ENCODE results near the gene PCDH9. TPM values are rescaled to one million over a fixed set of nuclear protein-coding genes. Genes with fewer than 3 reads are reported as not detected.

Gene PCDH9
- polyA plus RNA-seq, 3 donors = 0.03 TPM; not detected in 1

DNA sequence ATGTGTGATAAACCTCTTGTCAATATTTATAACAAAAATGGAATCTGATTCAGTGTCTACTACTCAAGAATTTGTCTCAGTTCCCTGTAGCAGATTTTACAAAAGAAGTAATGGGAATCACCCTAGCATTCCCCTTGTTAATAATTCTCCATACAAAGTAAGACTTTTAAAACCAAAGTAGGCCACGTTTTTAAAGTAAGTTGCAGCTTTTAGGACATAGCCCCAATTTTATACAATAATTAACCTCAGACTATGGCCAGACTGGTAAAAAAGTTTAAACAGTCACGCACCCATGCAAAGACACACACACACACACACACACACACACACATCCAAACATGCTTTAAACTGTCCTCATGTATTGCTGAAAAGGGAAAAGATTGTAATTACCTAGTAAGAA, 589.9 kb downstream of the PCDH9 start:
- Histone ChIP-seq H3K4me1 (ENCODE audit: control insufficient read depth in 1 of 2, insufficient read depth in 2 of 2, low read length in 2 of 2) (no peaks in the 10 kb centered on the region), H3K27ac (ENCODE audit: low read depth in 1 of 2, low read length in 2 of 2) (no peak overlapping the region), H3K27me3 (ENCODE audit: control insufficient read depth in 2 of 2, insufficient read depth in 2 of 2, low read length in 2 of 2) (no peaks in the 10 kb centered on the region), H2AFZ (ENCODE audit: insufficient read depth, low read depth, low read length, poor library complexity, severe bottlenecking) (no peak overlapping the region), H3K79me2 (ENCODE audit: insufficient read depth, low read length) (no peaks in the 10 kb centered on the region), H4K20me1 (ENCODE audit: insufficient read depth, low read length) (no peaks in the 10 kb centered on the region), H3K4me2 (replicated peaks; ENCODE audit: extremely low read depth, low read length, poor library complexity, severe bottlenecking) (no peak overlapping the region), H3K36me3 (replicated peaks in 1 of 2; ENCODE audit: control insufficient read depth in 1 of 2, insufficient read depth in 2 of 2, low read length in 2 of 2) (no peaks in the 10 kb centered on the region), H3K9ac (ENCODE audit: insufficient read depth, low read length, poor library complexity, severe bottlenecking) (no peak overlapping the region), H3K9me3 (replicated peaks in 1 of 2; ENCODE audit: control insufficient read depth in 1 of 2, insufficient read depth in 1 of 2, low read length in 2 of 2) (no peaks in the 10 kb centered on the region), H3K4me3 (replicated peaks in 1 of 3; ENCODE audit: low read depth in 2 of 3, low read length in 3 of 3) (no peak overlapping the region)
- Mint-ChIP-seq H3K4me1 (no peaks in the 10 kb centered on the region), H3K27ac (no peak overlapping the region), H3K4me3 (no peak overlapping the region), H3K9me3 (peaks cover 0 to 2% (median 0%) of the 10 kb centered on the region in 7 donors), H3K36me3 (no peaks in the 10 kb centered on the region), H3K27me3 (ENCODE audit: low read depth in 3 of 3) (no peaks in the 10 kb centered on the region)
- TF ChIP-seq, protein P1, sequence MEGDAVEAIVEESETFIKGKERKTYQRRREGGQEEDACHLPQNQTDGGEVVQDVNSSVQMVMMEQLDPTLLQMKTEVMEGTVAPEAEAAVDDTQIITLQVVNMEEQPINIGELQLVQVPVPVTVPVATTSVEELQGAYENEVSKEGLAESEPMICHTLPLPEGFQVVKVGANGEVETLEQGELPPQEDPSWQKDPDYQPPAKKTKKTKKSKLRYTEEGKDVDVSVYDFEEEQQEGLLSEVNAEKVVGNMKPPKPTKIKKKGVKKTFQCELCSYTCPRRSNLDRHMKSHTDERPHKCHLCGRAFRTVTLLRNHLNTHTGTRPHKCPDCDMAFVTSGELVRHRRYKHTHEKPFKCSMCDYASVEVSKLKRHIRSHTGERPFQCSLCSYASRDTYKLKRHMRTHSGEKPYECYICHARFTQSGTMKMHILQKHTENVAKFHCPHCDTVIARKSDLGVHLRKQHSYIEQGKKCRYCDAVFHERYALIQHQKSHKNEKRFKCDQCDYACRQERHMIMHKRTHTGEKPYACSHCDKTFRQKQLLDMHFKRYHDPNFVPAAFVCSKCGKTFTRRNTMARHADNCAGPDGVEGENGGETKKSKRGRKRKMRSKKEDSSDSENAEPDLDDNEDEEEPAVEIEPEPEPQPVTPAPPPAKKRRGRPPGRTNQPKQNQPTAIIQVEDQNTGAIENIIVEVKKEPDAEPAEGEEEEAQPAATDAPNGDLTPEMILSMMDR (IDR thresholded peaks at IDR 0.05) = no peak
- no CpG with 5 or more reads among the region's 2 CpGs for WGBS (ENCODE audit: insufficient coverage)
- intact Hi-C loops (cut with micrococcal nuclease) = no loop called here
- DNase-seq = no peak

DNA sequence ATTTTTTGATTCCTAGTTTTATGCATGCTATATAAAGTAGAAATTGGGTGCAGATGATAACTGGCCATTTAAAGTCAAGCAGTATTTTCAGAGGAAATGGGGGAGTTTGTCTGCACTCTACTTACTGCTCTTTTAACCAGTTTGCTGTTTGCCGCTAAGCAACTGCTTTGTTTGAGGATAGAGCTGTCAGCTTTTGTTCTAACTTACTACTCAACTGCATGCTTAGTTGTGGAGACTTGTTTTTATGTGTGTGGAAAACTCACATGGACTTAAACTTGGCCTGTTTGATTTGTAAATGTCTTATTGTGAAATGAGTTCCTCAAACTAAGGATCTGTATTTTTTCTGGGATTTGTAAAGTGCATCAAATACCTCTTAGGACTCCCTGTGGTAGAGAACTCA, 591.1 kb downstream of the PCDH9 start:
- H3K4me1 Mint-ChIP-seq = no peaks in the 10 kb centered on the region
- Histone ChIP-seq H2AFZ (ENCODE audit: insufficient read depth, low read depth, low read length, poor library complexity, severe bottlenecking) (no peak overlapping the region), H3K27ac (ENCODE audit: low read depth in 1 of 2, low read length in 2 of 2) (no peak overlapping the region), H3K27me3 (ENCODE audit: control insufficient read depth in 2 of 2, insufficient read depth in 2 of 2, low read length in 2 of 2) (no peaks in the 10 kb centered on the region), H3K4me2 (replicated peaks; ENCODE audit: extremely low read depth, low read length, poor library complexity, severe bottlenecking) (no peak overlapping the region), H3K4me3 (replicated peaks in 1 of 3; ENCODE audit: low read depth in 2 of 3, low read length in 3 of 3) (no peak overlapping the region), H3K79me2 (ENCODE audit: insufficient read depth, low read length) (no peaks in the 10 kb centered on the region), H3K9ac (ENCODE audit: insufficient read depth, low read length, poor library complexity, severe bottlenecking) (no peak overlapping the region), H4K20me1 (ENCODE audit: insufficient read depth, low read length) (no peaks in the 10 kb centered on the region), H3K9me3 (replicated peaks in 1 of 2; ENCODE audit: control insufficient read depth in 1 of 2, insufficient read depth in 1 of 2, low read length in 2 of 2) (no peaks in the 10 kb centered on the region), H3K36me3 (replicated peaks in 1 of 2; ENCODE audit: control insufficient read depth in 1 of 2, insufficient read depth in 2 of 2, low read length in 2 of 2) (no peaks in the 10 kb centered on the region), H3K4me1 (ENCODE audit: control insufficient read depth in 1 of 2, insufficient read depth in 2 of 2, low read length in 2 of 2) (no peaks in the 10 kb centered on the region)
- WGBS (ENCODE audit: insufficient coverage) = no CpG with 5 or more reads among the region's 1 CpG
- DNase-seq = no peak
- H3K4me3 Mint-ChIP-seq = no peak overlapping the region
- H3K36me3 Mint-ChIP-seq = no peaks in the 10 kb centered on the region
- intact Hi-C loops (cut with micrococcal nuclease) = no loop called here
- H3K27me3 Mint-ChIP-seq (ENCODE audit: low read depth in 3 of 3) = no peaks in the 10 kb centered on the region
- no peak overlapping the region for H3K27ac Mint-ChIP-seq
- peaks cover 0 to 2% (median 0%) of the 10 kb centered on the region in 7 donors for H3K9me3 Mint-ChIP-seq
- TF ChIP-seq, protein P1 (IDR thresholded peaks at IDR 0.05) = no peak
